WTC11 (cell line): ENCODE data around the gene EMX1.

Experiments used
- ATF1 ChIP-seq: sonication (generic); formaldehyde crosslinking; IDR thresholded peaks from 2 replicates; pipeline ENCODE4 v1.8.1; 2023; ENCODE audit warnings: mild to moderate bottlenecking, moderate library complexity, missing genetic modification reagents
- ETV6 ChIP-seq: sonication (generic); formaldehyde crosslinking; IDR thresholded peaks from 2 replicates; pipeline ENCODE4 v1.8.1; 2022; ENCODE audit warnings: mild to moderate bottlenecking, missing genetic modification reagents
- FOXP1 ChIP-seq: sonication (generic); formaldehyde crosslinking; IDR thresholded peaks from 2 replicates; pipeline ENCODE4 v1.8.0; 2022; ENCODE audit warnings: missing genetic modification reagents, mild to moderate bottlenecking, moderate library complexity, borderline replicate concordance
- SP1 ChIP-seq: sonication (generic); formaldehyde crosslinking; conservative IDR thresholded peaks from 2 replicates; pipeline ENCODE4 v1.8.1; 2022; ENCODE audit warnings: missing genetic modification reagents
- TF ChIP-seq, protein P1 (sequence below): fragments of 200-600 bp; IDR thresholded peaks from 2 replicates; pipeline ENCODE4 v1.8.0; 2022; ENCODE audit warnings: antibody characterized with exemption
- TF ChIP-seq, protein P2 (sequence below): sonication (generic); formaldehyde crosslinking; IDR thresholded peaks from 2 replicates; pipeline ENCODE4 v1.8.1; 2023; ENCODE audit warnings: mild to moderate bottlenecking, missing genetic modification reagents

DNA sequence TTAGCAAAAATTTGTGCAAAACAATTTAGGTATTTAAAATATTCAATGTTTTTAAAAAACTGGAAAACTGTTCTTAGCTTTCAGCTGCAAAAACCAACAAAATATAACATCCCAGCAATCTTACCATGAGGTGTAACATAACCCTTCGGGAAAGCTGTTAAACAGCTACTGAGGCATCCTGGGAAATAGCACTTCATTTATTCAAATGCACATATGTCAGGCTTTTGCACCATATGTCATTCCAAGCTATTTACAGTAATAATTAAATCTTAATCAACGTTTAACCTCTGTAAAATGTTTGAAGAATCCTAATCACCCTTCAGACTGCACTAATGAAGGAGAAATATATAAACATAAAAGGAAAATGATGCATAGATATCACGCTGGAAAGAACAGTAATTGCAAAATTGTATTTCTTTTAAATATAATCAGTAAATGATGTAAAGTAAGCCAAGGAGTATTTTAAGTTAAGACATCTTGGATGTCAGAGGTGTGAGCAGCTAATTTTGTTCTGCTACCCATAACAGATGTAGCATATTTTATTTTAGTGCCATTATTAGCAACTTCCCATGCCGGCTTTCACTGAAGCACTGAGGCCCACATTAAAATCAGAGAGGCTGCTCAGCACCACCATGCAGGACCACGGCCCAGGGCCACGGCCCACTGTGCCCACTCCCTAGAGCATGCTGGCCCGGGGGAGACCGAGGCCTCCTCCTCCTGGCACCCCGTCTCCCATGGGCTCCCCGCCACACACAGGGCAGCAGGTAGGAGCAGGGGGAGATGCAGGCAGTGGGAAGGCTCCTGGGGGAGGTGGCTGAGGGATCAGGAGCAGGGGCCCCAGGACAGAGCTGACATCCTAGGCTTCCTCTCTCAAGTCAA, 30.9 kb downstream of the EMX1 start:
- TF ChIP-seq, protein P1, sequence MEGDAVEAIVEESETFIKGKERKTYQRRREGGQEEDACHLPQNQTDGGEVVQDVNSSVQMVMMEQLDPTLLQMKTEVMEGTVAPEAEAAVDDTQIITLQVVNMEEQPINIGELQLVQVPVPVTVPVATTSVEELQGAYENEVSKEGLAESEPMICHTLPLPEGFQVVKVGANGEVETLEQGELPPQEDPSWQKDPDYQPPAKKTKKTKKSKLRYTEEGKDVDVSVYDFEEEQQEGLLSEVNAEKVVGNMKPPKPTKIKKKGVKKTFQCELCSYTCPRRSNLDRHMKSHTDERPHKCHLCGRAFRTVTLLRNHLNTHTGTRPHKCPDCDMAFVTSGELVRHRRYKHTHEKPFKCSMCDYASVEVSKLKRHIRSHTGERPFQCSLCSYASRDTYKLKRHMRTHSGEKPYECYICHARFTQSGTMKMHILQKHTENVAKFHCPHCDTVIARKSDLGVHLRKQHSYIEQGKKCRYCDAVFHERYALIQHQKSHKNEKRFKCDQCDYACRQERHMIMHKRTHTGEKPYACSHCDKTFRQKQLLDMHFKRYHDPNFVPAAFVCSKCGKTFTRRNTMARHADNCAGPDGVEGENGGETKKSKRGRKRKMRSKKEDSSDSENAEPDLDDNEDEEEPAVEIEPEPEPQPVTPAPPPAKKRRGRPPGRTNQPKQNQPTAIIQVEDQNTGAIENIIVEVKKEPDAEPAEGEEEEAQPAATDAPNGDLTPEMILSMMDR, result no peak
- TF ChIP-seq SP1 (CRISPR knock-in tag) (no peak), ATF1 (no peak), FOXP1 (CRISPR knock-in tag) (no peak), ETV6 (CRISPR knock-in tag) (no peak)
- TF ChIP-seq, protein P2, sequence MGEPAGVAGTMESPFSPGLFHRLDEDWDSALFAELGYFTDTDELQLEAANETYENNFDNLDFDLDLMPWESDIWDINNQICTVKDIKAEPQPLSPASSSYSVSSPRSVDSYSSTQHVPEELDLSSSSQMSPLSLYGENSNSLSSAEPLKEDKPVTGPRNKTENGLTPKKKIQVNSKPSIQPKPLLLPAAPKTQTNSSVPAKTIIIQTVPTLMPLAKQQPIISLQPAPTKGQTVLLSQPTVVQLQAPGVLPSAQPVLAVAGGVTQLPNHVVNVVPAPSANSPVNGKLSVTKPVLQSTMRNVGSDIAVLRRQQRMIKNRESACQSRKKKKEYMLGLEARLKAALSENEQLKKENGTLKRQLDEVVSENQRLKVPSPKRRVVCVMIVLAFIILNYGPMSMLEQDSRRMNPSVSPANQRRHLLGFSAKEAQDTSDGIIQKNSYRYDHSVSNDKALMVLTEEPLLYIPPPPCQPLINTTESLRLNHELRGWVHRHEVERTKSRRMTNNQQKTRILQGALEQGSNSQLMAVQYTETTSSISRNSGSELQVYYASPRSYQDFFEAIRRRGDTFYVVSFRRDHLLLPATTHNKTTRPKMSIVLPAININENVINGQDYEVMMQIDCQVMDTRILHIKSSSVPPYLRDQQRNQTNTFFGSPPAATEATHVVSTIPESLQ (CRISPR knock-in tag), result no peak
